D721Med (cell line): ENCODE results near the gene BLVRB.
A peak's percentile ranks its signal among the peaks of the same experiment; 100 is the strongest.
"Not testable (repeated sequence)": the region's sequence is repeated elsewhere in the genome, so short reads cannot be mapped to it uniquely, and the experiment has no call there.

Experiments used
- DNase-seq: peaks from one replicate; pipeline ENCODE4 v3.0.0; 2011; ENCODE audit warnings: low spot score; ENCODE audit not compliant: insufficient read length
- FAIRE-seq: peaks from 2 replicates; lab custom pipeline; 2011; peaks lifted over from hg19 to GRCh38; lab: Jason Lieb, UNC
- TF ChIP-seq, protein P1 (sequence below): IDR thresholded peaks from 2 replicates; pipeline ENCODE4 v1.5.1; 2012; ENCODE audit warnings: mild to moderate bottlenecking, control low read depth; ENCODE audit not compliant: insufficient read depth; ENCODE audit errors: missing control alignments

Gene BLVRB

DNA sequence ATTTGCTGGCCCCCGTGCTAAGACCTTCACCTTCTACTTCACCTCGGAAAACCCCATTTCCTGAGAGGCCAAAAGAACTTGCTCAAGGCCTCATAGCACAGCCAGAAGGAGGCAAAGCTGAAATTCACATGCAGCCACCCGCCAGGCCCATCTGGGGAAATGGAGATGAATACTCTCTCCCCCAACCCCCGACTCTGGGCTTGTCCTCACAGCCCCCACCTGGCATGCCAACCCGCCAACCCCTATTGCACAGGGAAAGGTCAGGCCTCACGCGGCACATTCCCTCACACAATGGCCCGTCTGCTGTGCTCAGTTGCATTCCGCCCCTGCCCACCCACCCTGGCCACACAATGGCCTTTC, 55.5 kb downstream of the BLVRB start:
- FAIRE-seq (no peak), DNase-seq (no peak)
- TF ChIP-seq, protein P1, sequence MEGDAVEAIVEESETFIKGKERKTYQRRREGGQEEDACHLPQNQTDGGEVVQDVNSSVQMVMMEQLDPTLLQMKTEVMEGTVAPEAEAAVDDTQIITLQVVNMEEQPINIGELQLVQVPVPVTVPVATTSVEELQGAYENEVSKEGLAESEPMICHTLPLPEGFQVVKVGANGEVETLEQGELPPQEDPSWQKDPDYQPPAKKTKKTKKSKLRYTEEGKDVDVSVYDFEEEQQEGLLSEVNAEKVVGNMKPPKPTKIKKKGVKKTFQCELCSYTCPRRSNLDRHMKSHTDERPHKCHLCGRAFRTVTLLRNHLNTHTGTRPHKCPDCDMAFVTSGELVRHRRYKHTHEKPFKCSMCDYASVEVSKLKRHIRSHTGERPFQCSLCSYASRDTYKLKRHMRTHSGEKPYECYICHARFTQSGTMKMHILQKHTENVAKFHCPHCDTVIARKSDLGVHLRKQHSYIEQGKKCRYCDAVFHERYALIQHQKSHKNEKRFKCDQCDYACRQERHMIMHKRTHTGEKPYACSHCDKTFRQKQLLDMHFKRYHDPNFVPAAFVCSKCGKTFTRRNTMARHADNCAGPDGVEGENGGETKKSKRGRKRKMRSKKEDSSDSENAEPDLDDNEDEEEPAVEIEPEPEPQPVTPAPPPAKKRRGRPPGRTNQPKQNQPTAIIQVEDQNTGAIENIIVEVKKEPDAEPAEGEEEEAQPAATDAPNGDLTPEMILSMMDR: no peak

DNA sequence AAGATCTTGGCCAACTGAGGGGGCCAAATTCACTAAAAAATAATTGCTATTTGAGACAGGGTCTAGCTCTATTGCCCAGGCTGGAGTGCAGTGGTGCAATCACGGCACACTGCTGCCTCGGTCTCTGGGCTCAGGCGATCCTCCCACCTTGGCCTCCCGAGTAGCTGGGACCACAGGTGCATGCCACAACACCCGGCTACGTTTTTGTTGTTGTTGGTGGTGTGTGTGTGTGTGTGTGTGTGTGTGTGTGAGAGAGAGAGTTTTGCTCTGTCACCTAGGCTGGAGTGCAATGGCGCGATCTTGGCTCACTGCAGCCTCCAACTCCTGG, 57.0 kb downstream of the BLVRB start:
- DNase-seq, FAIRE-seq: not testable (repeated sequence)

DNA sequence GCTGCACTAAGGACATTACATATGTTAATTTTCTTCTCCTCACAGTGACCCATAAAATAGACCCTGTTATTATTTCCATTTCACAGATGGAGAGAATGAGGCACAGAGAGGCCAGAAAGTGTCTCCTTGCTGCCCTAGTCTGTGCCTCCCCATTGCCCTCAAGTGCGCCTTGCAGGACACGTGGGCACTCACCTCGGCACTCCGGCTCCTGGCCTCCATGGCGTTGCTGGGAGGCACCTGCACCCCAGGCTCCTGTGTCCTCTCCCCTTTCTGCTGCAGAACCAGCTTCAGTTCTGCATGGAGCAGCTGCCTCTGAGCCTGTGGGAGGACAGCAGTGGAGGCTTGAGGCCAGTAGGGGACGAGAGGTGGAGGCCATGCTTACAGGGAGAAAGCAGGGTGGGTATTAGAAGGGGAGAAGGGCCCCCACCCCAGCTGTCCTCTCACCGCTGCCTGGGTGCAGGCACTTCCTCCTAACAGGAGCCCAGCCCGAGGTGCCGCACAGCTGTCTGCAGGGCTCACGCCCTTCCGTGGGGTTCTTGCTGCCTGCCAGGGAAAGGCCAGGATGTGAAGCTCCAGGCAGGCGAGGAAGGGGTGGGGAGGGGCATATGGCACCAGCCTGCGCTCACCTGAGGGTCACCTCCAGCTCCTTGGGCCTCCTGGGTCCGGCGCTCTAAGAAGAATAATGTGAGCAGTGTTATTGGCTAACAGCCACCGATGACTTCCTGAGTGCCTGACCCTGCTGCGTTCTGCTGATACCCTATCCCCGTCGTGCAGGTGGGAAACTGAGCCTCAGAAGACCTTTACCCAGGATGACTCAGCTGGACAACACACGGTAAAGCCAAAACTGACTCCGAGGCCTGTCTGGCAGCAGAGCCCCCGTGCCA, 57.6 kb downstream of the BLVRB start:
- FAIRE-seq (no peak), DNase-seq (no peak)
- TF ChIP-seq, protein P1: no peak

DNA sequence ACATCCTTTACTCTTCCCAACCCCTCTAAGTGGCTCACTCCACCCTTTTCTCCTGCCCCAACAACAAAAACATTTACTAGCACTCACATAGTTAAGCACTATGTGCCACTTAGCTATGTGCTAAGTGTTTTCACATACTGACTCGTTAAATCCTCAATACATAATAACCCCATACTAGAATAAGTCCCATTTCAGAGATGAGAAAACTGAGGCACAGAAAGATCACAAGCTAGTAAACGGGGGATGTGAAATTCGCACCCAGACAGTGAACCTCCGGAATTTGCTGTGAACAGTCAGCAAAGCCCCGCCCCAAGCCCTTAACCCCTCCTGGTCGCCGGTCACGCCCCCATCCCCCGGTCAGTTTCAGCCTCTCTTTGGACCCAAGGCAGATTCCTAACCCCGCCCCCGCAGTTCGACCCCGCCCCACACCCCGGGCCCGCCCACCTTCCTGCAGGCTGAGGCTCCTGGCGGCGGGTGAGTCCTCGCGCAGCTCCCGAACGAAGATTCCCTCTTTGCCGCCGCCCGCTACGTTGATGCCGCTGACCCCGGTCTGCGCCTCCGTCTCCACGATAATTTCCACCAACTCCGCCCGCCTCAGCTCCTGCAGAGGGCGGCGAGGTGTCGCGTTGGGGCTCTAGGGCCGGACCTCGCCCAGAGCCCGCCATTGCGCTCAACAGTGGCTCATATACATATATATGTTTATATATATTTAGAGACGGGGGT, 62.1 kb downstream of the BLVRB start:
- DNase-seq: peak; percentile 94
- TF ChIP-seq, protein P1: no peak
- FAIRE-seq: no peak

DNA sequence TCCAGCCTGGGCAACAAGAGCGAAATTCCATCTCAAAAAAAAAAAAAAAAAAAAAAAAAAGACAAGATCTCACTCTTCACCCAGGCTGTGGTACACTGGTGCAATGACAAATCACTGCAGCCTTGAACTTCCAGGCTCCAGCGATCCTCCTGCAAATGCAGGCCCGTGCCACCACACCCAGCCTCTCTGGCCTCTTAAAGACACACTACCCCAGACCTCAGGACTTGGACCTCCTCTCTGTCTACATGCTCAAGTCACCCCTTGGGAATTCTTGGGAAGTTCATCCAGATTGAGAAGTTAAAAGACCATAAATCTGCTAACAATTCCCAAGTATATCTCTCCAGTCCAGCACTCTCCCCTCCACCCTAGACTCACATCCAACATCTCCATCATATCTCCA, 65.0 kb downstream of the BLVRB start:
- DNase-seq: no peak
- FAIRE-seq: no peak
- TF ChIP-seq, protein P1: no peak

DNA sequence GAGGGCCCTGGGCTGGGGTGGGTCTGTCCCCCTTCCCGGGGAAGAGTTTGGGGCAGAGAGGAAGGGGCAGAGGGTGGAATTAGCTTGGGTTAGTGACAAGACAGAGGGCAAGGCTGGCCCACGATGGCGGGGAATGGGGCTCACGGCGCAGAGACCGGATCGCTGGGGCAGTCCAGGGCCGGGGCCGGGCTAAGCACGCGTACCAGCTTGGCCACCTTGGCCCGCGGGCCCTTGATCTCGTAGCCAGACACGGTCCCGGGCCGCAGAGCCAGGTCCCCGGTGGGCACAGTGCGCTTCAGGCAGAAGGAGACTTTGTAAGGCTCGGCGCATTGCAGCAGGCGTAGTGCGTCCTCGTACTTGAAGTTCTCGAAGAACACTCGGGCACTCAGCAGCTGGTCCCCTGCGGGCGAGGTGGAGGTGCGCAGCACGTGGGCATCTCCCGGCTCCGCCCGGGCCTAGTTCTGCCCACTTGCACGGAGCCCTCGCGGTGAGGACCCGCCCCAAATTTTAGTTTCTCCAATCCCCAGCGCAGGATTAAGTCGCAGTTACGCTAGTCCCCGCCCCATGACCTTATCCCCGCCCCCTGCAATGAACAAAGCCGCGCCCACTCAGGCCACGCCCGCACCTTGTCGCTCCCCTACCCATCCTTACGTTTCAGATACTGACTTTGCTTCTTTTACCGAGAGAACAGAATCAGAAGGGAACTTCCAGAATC, 67.0 kb downstream of the BLVRB start:
- DNase-seq (no peak), FAIRE-seq (no peak)
- TF ChIP-seq, protein P1: no peak
